HG02642 (cell line): ENCODE results near the gene STAG1.
"Not testable (repeated sequence)": the region's sequence is repeated elsewhere in the genome, so short reads cannot be mapped to it uniquely, and the experiment has no call there.

ENCODE experiments used
- ATAC-seq: cut with Tn5 transposase; IDR thresholded peaks from one replicate; pipeline ENCODE4 v1.9.1; 2021; ENCODE audit warnings: mild to moderate bottlenecking; ENCODE audit not compliant: unreplicated experiment, poor library complexity

Gene STAG1

GRCh38 chr3:136709775-136710174 is 42.4 kb downstream of the STAG1 start:
- ATAC-seq, result not testable (repeated sequence)

- no peak for ATAC-seq
Observed at GRCh38 chr3:136708333-136708985, 43.7 kb downstream of the STAG1 start.

- no peak for ATAC-seq
Observed at GRCh38 chr3:136703429-136703828, 48.7 kb downstream of the STAG1 start.

GRCh38 chr3:136699271-136699828 is 52.8 kb downstream of the STAG1 start:
- no peak for ATAC-seq

- ATAC-seq, result no peak
Observed at GRCh38 chr3:136698361-136698760, 53.8 kb downstream of the STAG1 start.

- no peak for ATAC-seq
Observed at GRCh38 chr3:136696797-136697196, 55.4 kb downstream of the STAG1 start.

GRCh38 chr3:136694321-136694720 is 57.9 kb downstream of the STAG1 start:
- no peak for ATAC-seq

- no peak for ATAC-seq
Observed at GRCh38 chr3:136690599-136690998, 61.6 kb downstream of the STAG1 start.

- no peak for ATAC-seq
Observed at GRCh38 chr3:136685882-136686281, 66.3 kb downstream of the STAG1 start.

GRCh38 chr3:136682740-136683312 is 69.4 kb downstream of the STAG1 start:
- ATAC-seq, result no peak

- ATAC-seq, result no peak
Observed at GRCh38 chr3:136678981-136679380, 73.2 kb downstream of the STAG1 start.

GRCh38 chr3:136676009-136676408 is 76.2 kb downstream of the STAG1 start:
- ATAC-seq, result no peak

- no peak for ATAC-seq
Observed at GRCh38 chr3:136675150-136675858, 76.9 kb downstream of the STAG1 start.

GRCh38 chr3:136672457-136672856 is 79.7 kb downstream of the STAG1 start:
- ATAC-seq, result no peak

GRCh38 chr3:136671921-136672320 is 80.3 kb downstream of the STAG1 start:
- ATAC-seq, result no peak

- no peak for ATAC-seq
Observed at GRCh38 chr3:136670166-136670565, 82.0 kb downstream of the STAG1 start.

GRCh38 chr3:136667081-136667480 is 85.1 kb downstream of the STAG1 start:
- no peak for ATAC-seq

GRCh38 chr3:136666301-136666700 is 85.9 kb downstream of the STAG1 start:
- ATAC-seq, result not testable (repeated sequence)

GRCh38 chr3:136664771-136665170 is 87.4 kb downstream of the STAG1 start:
- no peak for ATAC-seq

GRCh38 chr3:136661282-136661681 is 90.9 kb downstream of the STAG1 start:
- ATAC-seq, result no peak

GRCh38 chr3:136658946-136659682 is 93.1 kb downstream of the STAG1 start:
- ATAC-seq, result no peak
